ENCODE measurements around the gene SLC7A11.

The SLC7A11 gene

GRCh38 chr4:138114434-138114833, 127.7 kb downstream of the SLC7A11 start:
- TF ChIP-seq, protein P1, sequence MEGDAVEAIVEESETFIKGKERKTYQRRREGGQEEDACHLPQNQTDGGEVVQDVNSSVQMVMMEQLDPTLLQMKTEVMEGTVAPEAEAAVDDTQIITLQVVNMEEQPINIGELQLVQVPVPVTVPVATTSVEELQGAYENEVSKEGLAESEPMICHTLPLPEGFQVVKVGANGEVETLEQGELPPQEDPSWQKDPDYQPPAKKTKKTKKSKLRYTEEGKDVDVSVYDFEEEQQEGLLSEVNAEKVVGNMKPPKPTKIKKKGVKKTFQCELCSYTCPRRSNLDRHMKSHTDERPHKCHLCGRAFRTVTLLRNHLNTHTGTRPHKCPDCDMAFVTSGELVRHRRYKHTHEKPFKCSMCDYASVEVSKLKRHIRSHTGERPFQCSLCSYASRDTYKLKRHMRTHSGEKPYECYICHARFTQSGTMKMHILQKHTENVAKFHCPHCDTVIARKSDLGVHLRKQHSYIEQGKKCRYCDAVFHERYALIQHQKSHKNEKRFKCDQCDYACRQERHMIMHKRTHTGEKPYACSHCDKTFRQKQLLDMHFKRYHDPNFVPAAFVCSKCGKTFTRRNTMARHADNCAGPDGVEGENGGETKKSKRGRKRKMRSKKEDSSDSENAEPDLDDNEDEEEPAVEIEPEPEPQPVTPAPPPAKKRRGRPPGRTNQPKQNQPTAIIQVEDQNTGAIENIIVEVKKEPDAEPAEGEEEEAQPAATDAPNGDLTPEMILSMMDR (IDR thresholded peaks at IDR 0.05; ENCODE audit: poor library complexity, severe bottlenecking): no peak
- peaks cover under 1% of the 10 kb centered on the region for H3K9me3 ChIP-seq (ENCODE audit: severe bottlenecking)
- peaks cover 8% of the 10 kb centered on the region for H3K4me1 ChIP-seq (ENCODE audit: insufficient read depth, poor library complexity, severe bottlenecking)
- no peak for DNase-seq (ENCODE audit: low spot score)
- no peak overlapping the region for H3K4me3 ChIP-seq (ENCODE audit: severe bottlenecking)
- no peaks in the 10 kb centered on the region for H3K27me3 ChIP-seq (ENCODE audit: insufficient read depth, poor library complexity, severe bottlenecking)
- ATAC-seq (ENCODE audit: low read depth): no peak
- no peaks in the 10 kb centered on the region for H3K36me3 ChIP-seq (ENCODE audit: low read depth)
- H3K27ac ChIP-seq (ENCODE audit: poor library complexity, severe bottlenecking): no peak overlapping the region
